ENCODE data around the gene CDH4.

The CDH4 gene

GRCh38 chr20:61848851-61849250 is 596.8 kb downstream of the CDH4 start (continued):
- TF ChIP-seq, protein P1, sequence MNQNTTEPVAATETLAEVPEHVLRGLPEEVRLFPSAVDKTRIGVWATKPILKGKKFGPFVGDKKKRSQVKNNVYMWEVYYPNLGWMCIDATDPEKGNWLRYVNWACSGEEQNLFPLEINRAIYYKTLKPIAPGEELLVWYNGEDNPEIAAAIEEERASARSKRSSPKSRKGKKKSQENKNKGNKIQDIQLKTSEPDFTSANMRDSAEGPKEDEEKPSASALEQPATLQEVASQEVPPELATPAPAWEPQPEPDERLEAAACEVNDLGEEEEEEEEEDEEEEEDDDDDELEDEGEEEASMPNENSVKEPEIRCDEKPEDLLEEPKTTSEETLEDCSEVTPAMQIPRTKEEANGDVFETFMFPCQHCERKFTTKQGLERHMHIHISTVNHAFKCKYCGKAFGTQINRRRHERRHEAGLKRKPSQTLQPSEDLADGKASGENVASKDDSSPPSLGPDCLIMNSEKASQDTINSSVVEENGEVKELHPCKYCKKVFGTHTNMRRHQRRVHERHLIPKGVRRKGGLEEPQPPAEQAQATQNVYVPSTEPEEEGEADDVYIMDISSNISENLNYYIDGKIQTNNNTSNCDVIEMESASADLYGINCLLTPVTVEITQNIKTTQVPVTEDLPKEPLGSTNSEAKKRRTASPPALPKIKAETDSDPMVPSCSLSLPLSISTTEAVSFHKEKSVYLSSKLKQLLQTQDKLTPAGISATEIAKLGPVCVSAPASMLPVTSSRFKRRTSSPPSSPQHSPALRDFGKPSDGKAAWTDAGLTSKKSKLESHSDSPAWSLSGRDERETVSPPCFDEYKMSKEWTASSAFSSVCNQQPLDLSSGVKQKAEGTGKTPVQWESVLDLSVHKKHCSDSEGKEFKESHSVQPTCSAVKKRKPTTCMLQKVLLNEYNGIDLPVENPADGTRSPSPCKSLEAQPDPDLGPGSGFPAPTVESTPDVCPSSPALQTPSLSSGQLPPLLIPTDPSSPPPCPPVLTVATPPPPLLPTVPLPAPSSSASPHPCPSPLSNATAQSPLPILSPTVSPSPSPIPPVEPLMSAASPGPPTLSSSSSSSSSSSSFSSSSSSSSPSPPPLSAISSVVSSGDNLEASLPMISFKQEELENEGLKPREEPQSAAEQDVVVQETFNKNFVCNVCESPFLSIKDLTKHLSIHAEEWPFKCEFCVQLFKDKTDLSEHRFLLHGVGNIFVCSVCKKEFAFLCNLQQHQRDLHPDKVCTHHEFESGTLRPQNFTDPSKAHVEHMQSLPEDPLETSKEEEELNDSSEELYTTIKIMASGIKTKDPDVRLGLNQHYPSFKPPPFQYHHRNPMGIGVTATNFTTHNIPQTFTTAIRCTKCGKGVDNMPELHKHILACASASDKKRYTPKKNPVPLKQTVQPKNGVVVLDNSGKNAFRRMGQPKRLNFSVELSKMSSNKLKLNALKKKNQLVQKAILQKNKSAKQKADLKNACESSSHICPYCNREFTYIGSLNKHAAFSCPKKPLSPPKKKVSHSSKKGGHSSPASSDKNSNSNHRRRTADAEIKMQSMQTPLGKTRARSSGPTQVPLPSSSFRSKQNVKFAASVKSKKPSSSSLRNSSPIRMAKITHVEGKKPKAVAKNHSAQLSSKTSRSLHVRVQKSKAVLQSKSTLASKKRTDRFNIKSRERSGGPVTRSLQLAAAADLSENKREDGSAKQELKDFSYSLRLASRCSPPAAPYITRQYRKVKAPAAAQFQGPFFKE (tag by site-specific recombination; IDR thresholded peaks at IDR 0.05; ENCODE audit: borderline replicate concordance) = no peak
- TF ChIP-seq ZNF777 (tag by site-specific recombination; IDR thresholded peaks at IDR 0.05; ENCODE audit: borderline replicate concordance) (no peak), ZNF132 (tag by site-specific recombination; IDR thresholded peaks at IDR 0.05; ENCODE audit: borderline replicate concordance) (no peak), RBAK (tag by site-specific recombination; IDR thresholded peaks at IDR 0.05) (no peak), ZNF544 (tag by site-specific recombination; IDR thresholded peaks at IDR 0.05) (no peak), ZNF26 (tag by site-specific recombination; IDR thresholded peaks at IDR 0.05) (no peak), ZNF791 (tag by site-specific recombination; IDR thresholded peaks at IDR 0.05) (no peak), ZNF391 (tag by site-specific recombination; IDR thresholded peaks at IDR 0.05; ENCODE audit: borderline replicate concordance, low read depth) (no peak), ZNF792 (tag by site-specific recombination; IDR thresholded peaks at IDR 0.05) (no peak), ZBTB17 (tag by site-specific recombination; IDR thresholded peaks at IDR 0.05) (no peak)

DNA sequence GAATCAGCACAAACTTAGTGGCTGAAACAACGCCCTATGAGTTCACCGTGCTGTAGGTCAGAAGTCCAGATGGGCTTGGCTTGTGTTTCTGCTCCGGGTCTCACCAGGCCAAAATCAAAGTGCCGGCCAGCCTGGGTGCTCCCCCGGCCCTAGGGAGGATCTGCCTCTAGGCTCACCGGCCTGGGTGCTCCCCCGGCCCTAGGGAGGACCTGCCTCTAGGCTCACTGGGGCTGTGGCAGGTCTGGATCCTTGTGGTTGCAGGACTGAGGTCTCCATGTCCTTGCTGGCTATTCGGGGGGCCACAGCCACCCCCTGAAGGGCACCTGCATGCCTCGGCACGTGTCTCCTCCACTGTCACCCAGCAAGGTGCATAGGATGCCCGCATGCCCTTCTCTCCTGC is 597.3 kb downstream of the CDH4 start:
- ChIA-PET CTCF (no interaction called here), POLR2A (no interaction called here)
- no peaks in the 10 kb centered on the region for H3K4me1 ChIP-seq (ENCODE audit: control insufficient read depth, insufficient read depth, low read length)
- no peaks in the 10 kb centered on the region for H3K36me3 ChIP-seq (ENCODE audit: control insufficient read depth in 2 of 2, insufficient read depth in 1 of 2, low read length in 2 of 2)
- no peaks in the 10 kb centered on the region for H3K9me3 ChIP-seq (ENCODE audit: control insufficient read depth, insufficient read depth, low read depth, low read length)
- H3K27ac ChIP-seq (ENCODE audit: extremely low read depth, low read depth, low read length) = no peak overlapping the region
- TF ChIP-seq ZNF133 (tag by site-specific recombination; IDR thresholded peaks at IDR 0.05) (no peak), ZNF324 (tag by site-specific recombination; IDR thresholded peaks at IDR 0.05) (no peak), ZNF837 (tag by site-specific recombination; IDR thresholded peaks at IDR 0.05) (no peak), ZBTB10 (tag by site-specific recombination; IDR thresholded peaks at IDR 0.05) (no peak), ZFP69B (tag by site-specific recombination; IDR thresholded peaks at IDR 0.05) (no peak), ZNF549 (tag by site-specific recombination; IDR thresholded peaks at IDR 0.05) (no peak), ZNF112 (tag by site-specific recombination; IDR thresholded peaks at IDR 0.05) (no peak), ZSCAN16 (tag by site-specific recombination; IDR thresholded peaks at IDR 0.05) (no peak), ZFP3 (tag by site-specific recombination; IDR thresholded peaks at IDR 0.05; ENCODE audit: low read depth) (no peak), BCL6B (tag by site-specific recombination; IDR thresholded peaks at IDR 0.05) (no peak), ZNF184 (tag by site-specific recombination; IDR thresholded peaks at IDR 0.05) (no peak), MYNN (tag by site-specific recombination; IDR thresholded peaks at IDR 0.05; ENCODE audit: borderline replicate concordance) (no peak), ZNF24 (tag by site-specific recombination; IDR thresholded peaks at IDR 0.05) (no peak)
- TF ChIP-seq, protein P2, sequence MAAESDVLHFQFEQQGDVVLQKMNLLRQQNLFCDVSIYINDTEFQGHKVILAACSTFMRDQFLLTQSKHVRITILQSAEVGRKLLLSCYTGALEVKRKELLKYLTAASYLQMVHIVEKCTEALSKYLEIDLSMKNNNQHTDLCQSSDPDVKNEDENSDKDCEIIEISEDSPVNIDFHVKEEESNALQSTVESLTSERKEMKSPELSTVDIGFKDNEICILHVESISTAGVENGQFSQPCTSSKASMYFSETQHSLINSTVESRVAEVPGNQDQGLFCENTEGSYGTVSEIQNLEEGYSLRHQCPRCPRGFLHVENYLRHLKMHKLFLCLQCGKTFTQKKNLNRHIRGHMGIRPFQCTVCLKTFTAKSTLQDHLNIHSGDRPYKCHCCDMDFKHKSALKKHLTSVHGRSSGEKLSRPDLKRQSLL (tag by site-specific recombination; IDR thresholded peaks at IDR 0.05) = no peak
- H3K4me3 ChIP-seq (ENCODE audit: low read depth, low read length) = no peak overlapping the region
